GOT3 (cell line): Measurements from ENCODE around the gene SPRR5.

ENCODE experiments used
- DNase-seq: peaks from one replicate; lab custom pipeline; 2025; ENCODE audit warnings: mixed read lengths; lab: John Stamatoyannopoulos, UW

SPRR5 gene

GRCh38 chr1:152946248-152946647 is 758 bp upstream of the SPRR5 start:
- no peak for DNase-seq

- no peak for DNase-seq
Measured at GRCh38 chr1:152951711-152952110, 4.7 kb downstream of the SPRR5 start.

- DNase-seq: no peak
Measured at GRCh38 chr1:152953761-152954160, 6.8 kb downstream of the SPRR5 start.

GRCh38 chr1:152954436-152954835 is 7.4 kb downstream of the SPRR5 start:
- no peak for DNase-seq

GRCh38 chr1:152957561-152957960 is 10.6 kb downstream of the SPRR5 start:
- no peak for DNase-seq

GRCh38 chr1:152959273-152959672 is 12.3 kb downstream of the SPRR5 start:
- DNase-seq: no peak

- DNase-seq: no peak
Measured at GRCh38 chr1:152959801-152960451, 12.9 kb downstream of the SPRR5 start.

- DNase-seq: no peak
Measured at GRCh38 chr1:152960452-152961044, 13.5 kb downstream of the SPRR5 start.

GRCh38 chr1:152961226-152961891 is 14.4 kb downstream of the SPRR5 start:
- no peak for DNase-seq

GRCh38 chr1:152962876-152963415 is 15.9 kb downstream of the SPRR5 start:
- no peak for DNase-seq

GRCh38 chr1:152964536-152964935 is 17.5 kb downstream of the SPRR5 start:
- DNase-seq: no peak

- no peak for DNase-seq
Measured at GRCh38 chr1:152965853-152966252, 18.8 kb downstream of the SPRR5 start.

GRCh38 chr1:152967201-152967600 is 20.2 kb downstream of the SPRR5 start:
- no peak for DNase-seq

- DNase-seq: no peak
Measured at GRCh38 chr1:152968248-152968647, 21.2 kb downstream of the SPRR5 start.

- no peak for DNase-seq
Measured at GRCh38 chr1:152969036-152969435, 22.0 kb downstream of the SPRR5 start.

GRCh38 chr1:152970495-152970894 is 23.5 kb downstream of the SPRR5 start, which contains the start of gene SPRR4:
SPRR4 (plus strand) TSS chr1:152970648; CDS start chr1:152971891, 1,243 bp downstream.
- DNase-seq: no peak

GRCh38 chr1:152972196-152972886 is 25.3 kb downstream of the SPRR5 start:
- no peak for DNase-seq

- DNase-seq: no peak
Measured at GRCh38 chr1:152976688-152977087, 29.7 kb downstream of the SPRR5 start.

GRCh38 chr1:152977614-152978013 is 30.6 kb downstream of the SPRR5 start:
- DNase-seq: no peak

- no peak for DNase-seq
Measured at GRCh38 chr1:152980676-152981075, 33.7 kb downstream of the SPRR5 start.

- DNase-seq: no peak
Measured at GRCh38 chr1:152981146-152981871, 34.3 kb downstream of the SPRR5 start.

GRCh38 chr1:152982076-152982475 is 35.1 kb downstream of the SPRR5 start:
- DNase-seq: no peak
